Keratinocyte (primary cell): Measurements from ENCODE around the gene FBLIM1.

Source experiments
- CTCF ChIP-seq, 3 experiments: IDR thresholded peaks in 1 of 3; conservative IDR thresholded peaks in 1 of 3; optimal IDR thresholded peaks in 1 of 3; 2 replicates in 2 of 3; 3 replicates in 1 of 3; pipeline versions ENCODE3 to v1.5.1; 2011; ENCODE audit warnings: low read length in 3 of 3, mild to moderate bottlenecking in 3 of 3, moderate library complexity in 2 of 3, control low read depth in 1 of 3, inconsistent platforms in 1 of 3; ENCODE audit not compliant: insufficient read depth in 2 of 3; ENCODE audit errors: extremely low read depth in 1 of 3
- EZH2 ChIP-seq: IDR thresholded peaks from one replicate; pipeline ENCODE4 v1.6.1; 2012; ENCODE audit warnings: inconsistent platforms, mild to moderate bottlenecking, low read length, moderate library complexity

GRCh38 chr1:15757575-15758342, 836 bp upstream of the FBLIM1 start:
- no peak for TF ChIP-seq CTCF (optimal IDR thresholded peaks at IDR 0.05 in 1 of 3, IDR thresholded peaks at IDR 0.05 in 1 of 3, conservative IDR thresholded peaks at IDR 0.05 in 1 of 3; ENCODE audit: extremely low read depth in 1 of 3, insufficient read depth in 2 of 3, low read length in 3 of 3)
- TF ChIP-seq EZH2 = no peak
